Measurements from ENCODE around the gene HHIP. TPM values are rescaled to one million over a fixed set of nuclear protein-coding genes. Genes with fewer than 3 reads are reported as not detected.

HHIP gene
- total RNA-seq, 1 experiment from 2014 or later, result not detected

GRCh38 chr4:144646523-144647094 lies 653 bp downstream of the HHIP start:
- no TSS peak for BruUV-seq (replicated peaks)
- no peaks in the 10 kb centered on the region for H3K36me3 ChIP-seq (ENCODE audit: control insufficient read depth in 1 of 2, insufficient read depth in 2 of 2, low read length in 2 of 2)
- H3K4me2 ChIP-seq (ENCODE audit: low read length), result no peak overlapping the region
- no peak overlapping the region for H3K9ac ChIP-seq (ENCODE audit: low read length)
- ATAC-seq, result no peak
- H3K9me3 ChIP-seq (ENCODE audit: control insufficient read depth in 1 of 2, insufficient read depth in 1 of 2, low read depth in 1 of 2, low read length in 2 of 2), result no peaks in the 10 kb centered on the region
- H3K4me3 ChIP-seq (replicated peaks in 1 of 2; ENCODE audit: low read depth in 1 of 2, low read length in 2 of 2), result no peak overlapping the region
- H3K9me2 ChIP-seq (ENCODE audit: insufficient read depth), result no peaks in the 10 kb centered on the region
- no peaks in the 10 kb centered on the region for H3K79me2 ChIP-seq (ENCODE audit: insufficient read depth, low read length)
- H2AFZ ChIP-seq (ENCODE audit: low read depth, low read length, poor library complexity, severe bottlenecking), result no peak overlapping the region
- CTCF ChIA-PET, result no interaction called here
- no peaks in the 10 kb centered on the region for H3K4me1 ChIP-seq (ENCODE audit: control insufficient read depth in 1 of 2, insufficient read depth in 2 of 2, low read length in 2 of 2)
- POLR2A ChIA-PET, result no interaction called here
- TF ChIP-seq, protein P1, sequence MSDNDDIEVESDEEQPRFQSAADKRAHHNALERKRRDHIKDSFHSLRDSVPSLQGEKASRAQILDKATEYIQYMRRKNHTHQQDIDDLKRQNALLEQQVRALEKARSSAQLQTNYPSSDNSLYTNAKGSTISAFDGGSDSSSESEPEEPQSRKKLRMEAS (IDR thresholded peaks at IDR 0.05), result no peak
- TF ChIP-seq YY1 (IDR thresholded peaks at IDR 0.05; ENCODE audit: extremely low read depth, insufficient replicate concordance, low read depth, low read length) (no peak), RAD21 (IDR thresholded peaks at IDR 0.05; ENCODE audit: low read depth) (no peak), ZNF274 (IDR thresholded peaks at IDR 0.05; ENCODE audit: low read depth, low read length) (no peak), POLR2A (IDR thresholded peaks at IDR 0.05; ENCODE audit: borderline replicate concordance, extremely low read depth, insufficient read depth, insufficient read length) (no peak), EZH2 (IDR thresholded peaks at IDR 0.05) (no peak), EGR1 (IDR thresholded peaks at IDR 0.05; ENCODE audit: low read depth) (no peak), FOSL1 (IDR thresholded peaks at IDR 0.05; ENCODE audit: low read depth) (no peak), CTCF (IDR thresholded peaks at IDR 0.05 in 2 of 3, conservative IDR thresholded peaks at IDR 0.05 in 1 of 3; ENCODE audit: borderline replicate concordance in 1 of 3, insufficient read depth in 1 of 3, low read depth in 2 of 3, low read length in 2 of 3) (no peak), EZH2phosphoT487 (IDR thresholded peaks at IDR 0.05; ENCODE audit: borderline replicate concordance) (no peak), SP1 (IDR thresholded peaks at IDR 0.05; ENCODE audit: low read depth) (no peak), CBX3 (IDR thresholded peaks at IDR 0.05; ENCODE audit: low read depth) (no peak), JUND (IDR thresholded peaks at IDR 0.05) (no peak), ELF1 (IDR thresholded peaks at IDR 0.05; ENCODE audit: borderline replicate concordance, low read depth) (no peak), SRF (IDR thresholded peaks at IDR 0.05; ENCODE audit: low read depth) (no peak)
- no peaks in the 10 kb centered on the region for H4K20me1 ChIP-seq (ENCODE audit: insufficient read depth)
- no peak for DNase-seq (ENCODE audit: low read depth, low spot score)
- H3K27me3 ChIP-seq (ENCODE audit: insufficient read depth, low read length), result no peaks in the 10 kb centered on the region
- RAD21 ChIA-PET (ENCODE audit: low non-redundant PET in 1 of 2, low total read pairs in 2 of 2, uncharacterized antibody in 2 of 2, unreplicated experiment in 2 of 2), result no interaction called here
- intact Hi-C loops (cut with micrococcal nuclease), result no loop called here
- no peak overlapping the region for H3K27ac ChIP-seq (ENCODE audit: low read depth, low read length)
